GM12873 (cell line): Measurements from ENCODE around the gene SEC23A.
A peak's percentile ranks its signal among the peaks of the same experiment; 100 is the strongest.

Source experiments
- CTCF ChIP-seq: IDR thresholded peaks from 2 replicates; pipeline ENCODE4 v1.5.1; 2012; ENCODE audit warnings: low read depth, mild to moderate bottlenecking, moderate library complexity, low read length, control low read depth; ENCODE audit not compliant: insufficient read depth; ENCODE audit errors: missing control alignments

SEC23A gene

GRCh38 chr14:39025810-39026627 is 77.0 kb downstream of the SEC23A start:
- no peak for TF ChIP-seq CTCF

- TF ChIP-seq CTCF, result no peak
These were observed 77.7 kb downstream of the SEC23A start for GRCh38 chr14:39025250-39025809.

GRCh38 chr14:39023939-39024871 is 78.8 kb downstream of the SEC23A start:
- TF ChIP-seq CTCF, result no peak

GRCh38 chr14:39016733-39017095 is 86.3 kb downstream of the SEC23A start:
- TF ChIP-seq CTCF, result no peak

- no peak for TF ChIP-seq CTCF
These were observed 87.0 kb downstream of the SEC23A start for GRCh38 chr14:39015964-39016577.

- TF ChIP-seq CTCF, result peak; percentile 83
These were observed 87.6 kb downstream of the SEC23A start for GRCh38 chr14:39015360-39015961.
